Spinal cord (tissue), 10 donors: ENCODE measurements around the gene HES5. TPM values are rescaled to one million over a fixed set of nuclear protein-coding genes. Genes with fewer than 3 reads are reported as not detected.

Experiments used
- DNase-seq, 6 donors: peaks; one replicate each; pipeline versions ENCODE4 v3.0.0 to v3.0.0-alpha.2; 2013 to 2015; ENCODE audit warnings: low spot score in 6 of 6, low read depth in 4 of 6
- H3K27ac ChIP-seq: one replicate; pipeline ENCODE4 v1.5.1; 2013; ENCODE audit warnings: low read depth, low read length, control low read depth
- H3K27me3 ChIP-seq: one replicate; pipeline ENCODE4 v1.6.1; 2013; ENCODE audit warnings: low read length; ENCODE audit not compliant: control insufficient read depth, insufficient read depth
- H3K36me3 ChIP-seq: one replicate; pipeline ENCODE4 v1.6.1; 2013; ENCODE audit warnings: low read length; ENCODE audit not compliant: control insufficient read depth, insufficient read depth
- H3K4me1 ChIP-seq: one replicate; pipeline ENCODE4 v1.6.1; 2013; ENCODE audit warnings: low read length; ENCODE audit not compliant: control insufficient read depth, insufficient read depth
- H3K4me3 ChIP-seq: one replicate; pipeline ENCODE4 v1.5.1; 2013; ENCODE audit warnings: low read depth, low read length, control low read depth
- H3K9me3 ChIP-seq: one replicate; pipeline ENCODE4 v1.6.1; 2013; ENCODE audit warnings: low read length; ENCODE audit not compliant: control insufficient read depth, insufficient read depth
- WGBS: methylation state at CpG from one replicate; pipeline ENCODE4 v1.1.5; 2013; ENCODE audit warnings: missing lambda C conversion rate; ENCODE audit not compliant: insufficient coverage; 5-methylcytosine and 5-hydroxymethylcytosine counted together
- polyA plus RNA-seq, 2 donors: library from polyadenylated mRNA; unstranded; fragments of 120-200 nt; gene quantifications; one replicate each; pipeline ENCODE4 v1.2.1, GENCODE V29; 2013; ENCODE audit not compliant: insufficient read length in 2 of 2
- total RNA-seq, 2 donors: library from RNA; depleted of rRNA in 1 of 2; stranded (reverse); fragments of 120-200 nt in 1 of 2; fragments of >200 nt in 1 of 2; gene quantifications; one replicate each; pipeline versions ENCODE4 v1.2.3 to v1.2.4, GENCODE V29; 2013 to 2014
- donor health status: healthy.

Gene HES5
- total and polyA plus RNA-seq, 4 donors: 13.1 to 28.6 (median 19.1) TPM

- peaks cover 7% of the 10 kb centered on the region for H3K27me3 ChIP-seq
- no peaks in the 10 kb centered on the region for H3K9me3 ChIP-seq
- peaks cover 65% of the 10 kb centered on the region for H3K4me1 ChIP-seq
- under 1% methylated on average over 101 of the region's 107 CpGs for WGBS
- H3K36me3 ChIP-seq: peaks cover 30% of the 10 kb centered on the region
- H3K27ac ChIP-seq: peak within 1 kb of the TSS; percentile 79
- DNase-seq: peak in 3 of 6 donors; percentile 92 to 98 (median 98)
- peak within 1 kb of the TSS; percentile 69 for H3K4me3 ChIP-seq
Measured at GRCh38 chr1:2525920-2526823, 3.9 kb downstream of the HES5 start, which contains the start of gene PANK4. Gene PANK4, minus strand, starts transcription at chr1:2526596. Its CDS starts 9 bp downstream, at chr1:2526587.

DNA sequence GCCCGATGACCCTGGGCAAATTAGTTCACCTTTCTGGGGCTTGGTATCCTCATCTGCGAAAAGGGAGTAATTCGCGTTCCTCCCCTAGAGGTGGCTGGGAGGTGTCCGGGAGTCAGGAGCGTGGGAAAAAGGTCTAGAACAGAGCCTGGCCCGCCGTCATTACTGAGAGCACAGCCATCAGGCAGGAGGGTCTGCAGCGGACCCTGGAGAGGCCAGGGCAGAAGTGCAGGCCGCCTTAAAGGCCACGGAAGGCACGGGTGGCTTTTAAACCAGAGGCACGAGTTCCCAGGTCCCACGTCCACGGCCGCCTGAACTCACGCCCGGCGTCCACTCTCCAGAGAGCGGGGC is 4.5 kb downstream of the HES5 start:
- 5% methylated on average over 20 of the region's 20 CpGs for WGBS
- no peak overlapping the region for H3K27ac ChIP-seq
- no peak for DNase-seq
- peaks cover 58% of the 10 kb centered on the region for H3K4me1 ChIP-seq
- H3K36me3 ChIP-seq: peaks cover 36% of the 10 kb centered on the region
- H3K4me3 ChIP-seq: peak overlapping the region; percentile 69
- no peaks in the 10 kb centered on the region for H3K9me3 ChIP-seq
- H3K27me3 ChIP-seq: peaks cover 3% of the 10 kb centered on the region

DNA sequence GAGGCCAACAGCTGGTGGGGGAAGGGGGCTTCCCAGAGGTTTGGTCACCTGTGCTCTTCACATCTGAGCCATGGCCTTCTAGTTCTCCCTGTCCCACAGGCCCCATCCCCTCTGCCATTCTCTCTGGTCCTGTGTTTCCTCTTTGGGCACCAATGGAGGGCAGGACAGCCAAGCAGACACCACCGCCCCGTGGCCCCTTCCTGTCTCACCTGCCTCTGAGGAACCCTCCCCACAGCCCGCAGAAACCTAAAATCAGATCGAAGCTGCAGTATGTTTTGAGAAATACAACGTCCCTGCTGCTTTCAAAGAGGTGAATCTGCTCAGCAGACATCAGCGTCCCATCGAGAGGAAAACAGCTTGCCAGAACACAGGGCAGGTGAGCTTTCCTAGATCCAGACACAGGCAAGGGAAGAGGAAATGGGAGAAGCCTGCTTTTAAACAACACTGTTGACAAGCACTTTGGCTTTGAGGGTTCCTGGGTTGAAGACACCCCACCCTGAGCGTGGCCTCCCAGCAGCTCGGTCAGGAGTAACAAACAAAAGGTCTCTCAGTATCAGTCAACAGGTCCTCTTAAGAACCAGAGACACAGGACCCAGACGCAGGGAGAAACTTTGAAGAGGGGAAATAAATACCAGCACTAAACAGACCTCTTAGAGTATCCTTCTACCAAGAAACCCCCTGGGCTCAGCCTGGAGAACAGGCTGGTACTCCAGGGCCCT is 6.0 kb downstream of the HES5 start:
- Histone ChIP-seq H3K9me3 (no peaks in the 10 kb centered on the region), H3K4me3 (no peak overlapping the region), H3K27me3 (no peaks in the 10 kb centered on the region), H3K36me3 (peaks cover 50% of the 10 kb centered on the region), H3K27ac (no peak overlapping the region), H3K4me1 (peaks cover 49% of the 10 kb centered on the region)
- DNase-seq: no peak
- 83% methylated on average over 7 of the region's 10 CpGs for WGBS

GRCh38 chr1:2523191-2523890 is 6.7 kb downstream of the HES5 start:
- H3K27me3 ChIP-seq: no peaks in the 10 kb centered on the region
- H3K4me3 ChIP-seq: no peak overlapping the region
- 70% methylated on average over 22 of the region's 32 CpGs for WGBS
- peaks cover 42% of the 10 kb centered on the region for H3K4me1 ChIP-seq
- no peak overlapping the region for H3K27ac ChIP-seq
- DNase-seq: no peak
- no peaks in the 10 kb centered on the region for H3K9me3 ChIP-seq
- H3K36me3 ChIP-seq: peaks cover 52% of the 10 kb centered on the region

DNA sequence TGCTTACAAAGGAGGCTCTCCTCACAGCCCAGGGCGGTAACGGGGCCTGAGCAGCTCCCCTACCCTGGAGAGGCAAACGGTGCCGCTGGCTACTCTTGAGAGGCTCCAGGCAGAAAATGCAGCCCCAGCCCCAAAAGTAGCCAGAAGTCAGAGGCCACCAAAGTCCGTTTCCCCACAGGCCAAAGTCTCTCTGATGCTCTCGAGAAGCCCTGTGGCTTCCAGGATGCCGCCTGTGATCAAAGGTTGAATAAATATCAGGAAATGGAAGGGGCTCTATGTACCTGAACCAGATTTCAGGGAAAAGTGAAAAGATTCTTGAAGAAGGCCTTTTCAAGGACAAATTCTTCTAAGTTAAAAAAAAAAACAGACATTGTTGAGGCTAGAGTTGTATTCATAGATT is 7.8 kb downstream of the HES5 start:
- Histone ChIP-seq H3K27me3 (no peaks in the 10 kb centered on the region), H3K27ac (no peak overlapping the region), H3K4me3 (no peak overlapping the region), H3K4me1 (peaks cover 31% of the 10 kb centered on the region), H3K9me3 (no peaks in the 10 kb centered on the region), H3K36me3 (peaks cover 57% of the 10 kb centered on the region)
- 84% methylated on average over 7 of the region's 7 CpGs for WGBS
- DNase-seq: no peak

GRCh38 chr1:2520806-2521205 is 9.3 kb downstream of the HES5 start:
- 95% methylated on average over 21 of the region's 21 CpGs for WGBS

GRCh38 chr1:2520206-2520605 is 9.9 kb downstream of the HES5 start:
- no peak overlapping the region for H3K27ac ChIP-seq
- no peak for DNase-seq

More at GRCh38 chr1:2520806-2521205, 9.3 kb downstream of the HES5 start:
- no peaks in the 10 kb centered on the region for H3K27me3 ChIP-seq
- H3K4me3 ChIP-seq: no peak overlapping the region
- no peak for DNase-seq
- no peak overlapping the region for H3K27ac ChIP-seq
- H3K9me3 ChIP-seq: no peaks in the 10 kb centered on the region
- H3K36me3 ChIP-seq: peaks cover 71% of the 10 kb centered on the region
- peaks cover 24% of the 10 kb centered on the region for H3K4me1 ChIP-seq

DNA sequence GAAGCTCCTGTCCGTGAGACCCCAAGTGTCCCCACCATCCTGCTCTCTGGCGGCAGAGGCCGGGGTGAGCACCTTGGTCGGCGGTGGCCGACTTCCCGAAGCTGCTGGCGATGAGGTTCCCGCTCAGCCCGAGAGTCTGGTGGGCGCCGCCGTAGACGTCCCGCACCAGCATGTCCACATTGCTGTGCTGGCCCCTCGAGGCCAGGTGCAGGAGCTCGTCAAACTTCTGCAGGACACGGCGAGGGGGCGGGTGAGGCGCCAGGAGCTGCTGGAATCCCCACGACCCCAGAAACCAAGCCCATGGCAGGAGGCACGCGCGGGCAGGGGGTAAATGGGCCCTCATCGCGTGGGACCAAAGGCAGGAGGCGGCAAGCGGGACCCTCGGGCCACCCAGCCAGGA is 10.3 kb downstream of the HES5 start:
- no peak overlapping the region for H3K27ac ChIP-seq
- H3K9me3 ChIP-seq: no peaks in the 10 kb centered on the region
- 94% methylated on average over 30 of the region's 30 CpGs for WGBS
- DNase-seq: no peak
- H3K4me1 ChIP-seq: peaks cover 14% of the 10 kb centered on the region
- H3K36me3 ChIP-seq: peaks cover 82% of the 10 kb centered on the region
- no peak overlapping the region for H3K4me3 ChIP-seq
- no peaks in the 10 kb centered on the region for H3K27me3 ChIP-seq

More at GRCh38 chr1:2520206-2520605, 9.9 kb downstream of the HES5 start:
- H3K36me3 ChIP-seq: peaks cover 77% of the 10 kb centered on the region
- H3K9me3 ChIP-seq: no peaks in the 10 kb centered on the region
- no peaks in the 10 kb centered on the region for H3K27me3 ChIP-seq
- peaks cover 19% of the 10 kb centered on the region for H3K4me1 ChIP-seq
- no peak overlapping the region for H3K4me3 ChIP-seq
- 92% methylated on average over 17 of the region's 20 CpGs for WGBS

DNA sequence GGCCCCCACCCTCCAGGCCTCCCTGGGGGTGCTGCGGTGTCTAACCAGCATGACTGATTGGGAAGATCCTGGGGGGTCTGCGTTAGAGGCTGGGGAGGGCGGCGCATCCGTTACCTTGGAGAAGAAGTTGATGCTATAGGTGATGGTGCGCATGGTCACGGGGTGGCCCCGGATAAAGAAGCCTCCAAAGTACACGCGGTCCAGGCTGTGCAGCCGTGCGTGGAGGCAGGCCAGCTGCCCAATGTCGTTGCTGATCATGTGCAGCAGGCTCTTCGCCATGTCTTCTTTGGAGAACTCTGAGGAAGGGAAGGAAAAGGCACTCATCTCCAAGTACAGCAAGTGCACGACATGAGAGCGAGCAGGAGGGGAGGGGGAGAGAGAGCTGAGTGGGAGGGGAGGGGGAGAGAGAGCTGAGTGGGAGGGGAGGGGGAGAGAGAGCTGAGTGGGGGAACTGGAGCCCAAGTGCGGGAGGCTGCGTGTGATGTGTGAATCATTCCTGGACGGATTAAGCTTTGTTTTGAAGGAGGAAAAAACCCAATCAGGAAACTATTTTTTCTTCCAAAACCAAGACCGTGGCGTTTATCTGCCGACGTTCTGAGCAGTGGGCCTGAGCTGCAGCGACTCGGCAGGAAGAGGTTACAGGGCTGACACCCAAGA is 10.9 kb downstream of the HES5 start:
- Histone ChIP-seq H3K27me3 (no peaks in the 10 kb centered on the region), H3K4me1 (peaks cover 9% of the 10 kb centered on the region), H3K27ac (no peak overlapping the region), H3K36me3 (peaks cover 85% of the 10 kb centered on the region), H3K4me3 (no peak overlapping the region), H3K9me3 (no peaks in the 10 kb centered on the region)
- 88% methylated on average over 22 of the region's 25 CpGs for WGBS
- no peak for DNase-seq
